Endodermal cell (in vitro differentiated cells): Measurements from ENCODE around the gene GAS2L3. TPM values are rescaled to one million over a fixed set of nuclear protein-coding genes. Genes with fewer than 3 reads are reported as not detected.

ENCODE experiments used
- DNase-seq: peaks from one replicate; pipeline ENCODE4 v3.0.0-alpha.2; 2017
- H3K27ac ChIP-seq: 2 replicates; pipeline ENCODE4 v1.5.1; 2013; ENCODE audit warnings: mild to moderate bottlenecking, low read depth, low read length, moderate library complexity
- H3K27me3 ChIP-seq: 2 replicates; pipeline ENCODE4 v1.6.1; 2013; ENCODE audit warnings: mild to moderate bottlenecking, low read length, moderate library complexity; ENCODE audit not compliant: insufficient read depth, control insufficient read depth, poor library complexity, severe bottlenecking
- H3K36me3 ChIP-seq: 2 replicates; pipeline ENCODE4 v1.7.0; 2013; ENCODE audit warnings: mild to moderate bottlenecking, low read length, moderate library complexity; ENCODE audit not compliant: control insufficient read depth, insufficient read depth
- H3K4me1 ChIP-seq: one replicate; pipeline ENCODE4 v1.7.0; 2013; ENCODE audit warnings: low read length; ENCODE audit not compliant: control insufficient read depth, insufficient read depth
- H3K4me3 ChIP-seq: 2 replicates; pipeline ENCODE4 v1.5.1; 2013; ENCODE audit warnings: mild to moderate bottlenecking, low read length, moderate library complexity
- H3K9ac ChIP-seq: 2 replicates; pipeline ENCODE4 v1.6.1; 2013; ENCODE audit warnings: mild to moderate bottlenecking, low read length, moderate library complexity; ENCODE audit not compliant: poor library complexity, severe bottlenecking; ENCODE audit errors: extremely low read depth
- H3K9me3 ChIP-seq: 2 replicates; pipeline ENCODE4 v1.6.1; 2013; ENCODE audit warnings: mild to moderate bottlenecking, low read length, moderate library complexity; ENCODE audit not compliant: control insufficient read depth
- H3K27ac Mint-ChIP-seq: 2 replicates; pipeline ENCODE4 v1.8.0; 2020; ENCODE audit warnings: mixed read lengths
- H3K27me3 Mint-ChIP-seq: 2 replicates; pipeline ENCODE4 v1.8.0; 2021; ENCODE audit warnings: mild to moderate bottlenecking, mixed read lengths; ENCODE audit not compliant: insufficient read depth
- H3K36me3 Mint-ChIP-seq: 2 replicates; pipeline ENCODE4 v1.8.0; 2020; ENCODE audit warnings: low read depth, mixed read lengths
- H3K4me1 Mint-ChIP-seq: 2 replicates; pipeline ENCODE4 v1.8.0; 2020; ENCODE audit warnings: mixed read lengths
- H3K4me3 Mint-ChIP-seq: 2 replicates; pipeline ENCODE4 v1.8.0; 2020; ENCODE audit warnings: mild to moderate bottlenecking, moderate library complexity, mixed read lengths
- H3K9me3 Mint-ChIP-seq: 2 replicates; pipeline ENCODE4 v1.8.0; 2020; ENCODE audit warnings: mild to moderate bottlenecking, mixed read lengths
- WGBS, 2 experiments: methylation state at CpG; one replicate each; pipeline versions ENCODE4 v1.1.5 to v1.1.7; 2013; ENCODE audit warnings: missing lambda C conversion rate in 2 of 2, mixed read lengths in 1 of 2; ENCODE audit not compliant: insufficient coverage in 1 of 2, insufficient read length in 1 of 2; 5-methylcytosine and 5-hydroxymethylcytosine counted together
- total RNA-seq, 2 donors: library from RNA; stranded (reverse); fragmentation: NEBNext Ultra II Directional in 1 of 2; extraction: Animal tissue kit (Norgen Biotek cat#: 25700) in 1 of 2; gene quantifications; 2 replicates in 1 of 2; 3 replicates in 1 of 2; pipeline ENCODE4 v1.2.1, GENCODE V29; 2021
- TF ChIP-seq, protein P1 (sequence below): fragments of 200-600 bp; sonication (generic); conservative IDR thresholded peaks from 2 replicates; pipeline ENCODE4 v1.5.0; 2021; ENCODE audit warnings: antibody characterized with exemption, mild to moderate bottlenecking

GAS2L3 gene
- total RNA-seq, 2 donors from 2014 or later = 13.5 to 26.8 TPM

GRCh38 chr12:100553936-100554335 lies 19.5 kb upstream of the GAS2L3 start:
- Mint-ChIP-seq H3K9me3 (peaks cover 1% of the 10 kb centered on the region), H3K27me3 (no peaks in the 10 kb centered on the region), H3K36me3 (no peaks in the 10 kb centered on the region), H3K4me1 (peaks cover 13% of the 10 kb centered on the region), H3K4me3 (no peak overlapping the region), H3K27ac (no peak overlapping the region)
- WGBS, 2 experiments = 82 to 83% methylated on average over 2 of the region's 3 CpGs
- H3K4me1 ChIP-seq = peaks cover 3% of the 10 kb centered on the region
- no peaks in the 10 kb centered on the region for H3K36me3 ChIP-seq
- H3K27ac ChIP-seq = no peak overlapping the region
- H3K4me3 ChIP-seq = no peak overlapping the region
- no peaks in the 10 kb centered on the region for H3K9me3 ChIP-seq
- TF ChIP-seq, protein P1, sequence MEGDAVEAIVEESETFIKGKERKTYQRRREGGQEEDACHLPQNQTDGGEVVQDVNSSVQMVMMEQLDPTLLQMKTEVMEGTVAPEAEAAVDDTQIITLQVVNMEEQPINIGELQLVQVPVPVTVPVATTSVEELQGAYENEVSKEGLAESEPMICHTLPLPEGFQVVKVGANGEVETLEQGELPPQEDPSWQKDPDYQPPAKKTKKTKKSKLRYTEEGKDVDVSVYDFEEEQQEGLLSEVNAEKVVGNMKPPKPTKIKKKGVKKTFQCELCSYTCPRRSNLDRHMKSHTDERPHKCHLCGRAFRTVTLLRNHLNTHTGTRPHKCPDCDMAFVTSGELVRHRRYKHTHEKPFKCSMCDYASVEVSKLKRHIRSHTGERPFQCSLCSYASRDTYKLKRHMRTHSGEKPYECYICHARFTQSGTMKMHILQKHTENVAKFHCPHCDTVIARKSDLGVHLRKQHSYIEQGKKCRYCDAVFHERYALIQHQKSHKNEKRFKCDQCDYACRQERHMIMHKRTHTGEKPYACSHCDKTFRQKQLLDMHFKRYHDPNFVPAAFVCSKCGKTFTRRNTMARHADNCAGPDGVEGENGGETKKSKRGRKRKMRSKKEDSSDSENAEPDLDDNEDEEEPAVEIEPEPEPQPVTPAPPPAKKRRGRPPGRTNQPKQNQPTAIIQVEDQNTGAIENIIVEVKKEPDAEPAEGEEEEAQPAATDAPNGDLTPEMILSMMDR = no peak
- no peak overlapping the region for H3K9ac ChIP-seq
- no peaks in the 10 kb centered on the region for H3K27me3 ChIP-seq
- DNase-seq = no peak

DNA sequence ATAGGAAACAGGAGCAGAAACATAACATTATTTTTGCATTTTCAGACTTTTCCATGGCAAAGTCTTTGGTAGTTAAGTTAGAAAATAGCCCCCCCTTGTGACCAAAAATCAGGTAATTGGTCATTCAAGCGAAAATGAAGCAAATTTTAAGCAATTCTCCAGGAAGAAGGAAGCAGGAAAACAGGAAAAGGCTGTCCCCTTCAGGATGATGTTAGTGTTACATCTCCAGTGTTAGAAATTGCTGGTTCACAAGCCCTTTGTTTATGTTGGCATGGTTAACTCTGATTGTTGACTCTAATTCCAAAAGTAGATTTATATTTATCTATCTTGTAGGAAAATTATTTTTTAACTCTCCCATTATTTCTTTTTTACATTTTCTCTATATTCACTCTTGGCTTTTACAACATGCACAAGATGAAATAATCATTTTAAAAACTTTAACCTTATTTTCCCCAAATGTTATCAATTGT lies 18.8 kb upstream of the GAS2L3 start:
- DNase-seq = peak; percentile 72
- Histone ChIP-seq H3K9ac (no peak overlapping the region), H3K4me3 (no peak overlapping the region), H3K27ac (no peak overlapping the region), H3K4me1 (peaks cover 3% of the 10 kb centered on the region), H3K9me3 (no peaks in the 10 kb centered on the region), H3K27me3 (no peaks in the 10 kb centered on the region), H3K36me3 (no peaks in the 10 kb centered on the region)
- Mint-ChIP-seq H3K4me3 (no peak overlapping the region), H3K36me3 (no peaks in the 10 kb centered on the region), H3K9me3 (peaks cover 2% of the 10 kb centered on the region), H3K27ac (no peak overlapping the region), H3K27me3 (no peaks in the 10 kb centered on the region), H3K4me1 (peaks cover 13% of the 10 kb centered on the region)
- TF ChIP-seq, protein P1 = peak; percentile 99
- 0% methylated on average over 1 of the region's 1 CpG for WGBS, 2 experiments

DNA sequence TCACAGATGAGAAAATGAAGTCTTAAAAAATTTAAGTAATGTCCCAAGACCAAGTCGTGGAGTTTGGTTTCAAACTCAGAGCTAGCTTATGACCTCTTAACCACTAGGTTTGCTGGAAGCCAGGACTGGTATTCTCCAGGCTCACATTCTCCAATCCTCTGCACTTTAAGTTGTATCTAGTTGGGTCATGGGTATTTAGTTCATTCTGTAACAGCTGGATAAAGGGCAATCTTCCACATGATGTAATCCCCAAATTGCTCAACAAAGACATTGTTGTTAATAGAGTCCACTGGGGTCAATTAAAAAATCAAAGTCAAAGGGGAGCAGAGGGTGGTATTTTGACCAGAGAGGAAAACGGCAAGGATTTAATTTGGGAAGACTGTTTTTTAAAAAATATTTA lies 17.8 kb upstream of the GAS2L3 start:
- 81 to 88% methylated on average over 1 of the region's 2 CpGs for WGBS, 2 experiments
- Mint-ChIP-seq H3K4me3 (no peak overlapping the region), H3K9me3 (peaks cover 2% of the 10 kb centered on the region), H3K36me3 (no peaks in the 10 kb centered on the region), H3K27me3 (no peaks in the 10 kb centered on the region), H3K4me1 (peaks cover 13% of the 10 kb centered on the region), H3K27ac (no peak overlapping the region)
- TF ChIP-seq, protein P1 = no peak
- Histone ChIP-seq H3K9me3 (no peaks in the 10 kb centered on the region), H3K9ac (no peak overlapping the region), H3K27me3 (no peaks in the 10 kb centered on the region), H3K36me3 (no peaks in the 10 kb centered on the region), H3K27ac (no peak overlapping the region), H3K4me3 (no peak overlapping the region), H3K4me1 (peaks cover 3% of the 10 kb centered on the region)
- DNase-seq = no peak
